NCI-H345 treated with DMSO at 0.1 percent for 48 hours (cell line): ENCODE data around the gene OR2AT4.

Experiments
- DNase-seq: peaks from one replicate; lab custom pipeline; 2025; ENCODE audit not compliant: unreplicated experiment; lab: John Stamatoyannopoulos, UW

Gene OR2AT4

GRCh38 chr11:75031771-75032549 lies 64.7 kb downstream of the OR2AT4 start:
- DNase-seq = peak; percentile 8
